ENCODE data around the gene ERCC1. TPM values are rescaled to one million over a fixed set of nuclear protein-coding genes. Genes with fewer than 3 reads are reported as not detected.

The ERCC1 gene
- polyA plus RNA-seq, 1 experiment: 121 TPM

- no peak for DNase-seq (ENCODE audit: low read depth)
- Histone ChIP-seq H3K36me3 (ENCODE audit: control insufficient read depth, insufficient read depth, low read length) (no peaks in the 10 kb centered on the region), H3K4me3 (ENCODE audit: low read depth, low read length) (no peak overlapping the region), H3K27me3 (ENCODE audit: control insufficient read depth, insufficient read depth, low read length) (no peaks in the 10 kb centered on the region)
- ChIA-PET CTCF (interaction anchor here (1.3 to 23.1 kb wide), 2 partner anchors 14 to 38 kb away, joined by 6 to 764 read pairs; partner anchors contain the start of gene ERCC1), POLR2A (no interaction called here)
- TF ChIP-seq, protein P1, sequence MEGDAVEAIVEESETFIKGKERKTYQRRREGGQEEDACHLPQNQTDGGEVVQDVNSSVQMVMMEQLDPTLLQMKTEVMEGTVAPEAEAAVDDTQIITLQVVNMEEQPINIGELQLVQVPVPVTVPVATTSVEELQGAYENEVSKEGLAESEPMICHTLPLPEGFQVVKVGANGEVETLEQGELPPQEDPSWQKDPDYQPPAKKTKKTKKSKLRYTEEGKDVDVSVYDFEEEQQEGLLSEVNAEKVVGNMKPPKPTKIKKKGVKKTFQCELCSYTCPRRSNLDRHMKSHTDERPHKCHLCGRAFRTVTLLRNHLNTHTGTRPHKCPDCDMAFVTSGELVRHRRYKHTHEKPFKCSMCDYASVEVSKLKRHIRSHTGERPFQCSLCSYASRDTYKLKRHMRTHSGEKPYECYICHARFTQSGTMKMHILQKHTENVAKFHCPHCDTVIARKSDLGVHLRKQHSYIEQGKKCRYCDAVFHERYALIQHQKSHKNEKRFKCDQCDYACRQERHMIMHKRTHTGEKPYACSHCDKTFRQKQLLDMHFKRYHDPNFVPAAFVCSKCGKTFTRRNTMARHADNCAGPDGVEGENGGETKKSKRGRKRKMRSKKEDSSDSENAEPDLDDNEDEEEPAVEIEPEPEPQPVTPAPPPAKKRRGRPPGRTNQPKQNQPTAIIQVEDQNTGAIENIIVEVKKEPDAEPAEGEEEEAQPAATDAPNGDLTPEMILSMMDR (IDR thresholded peaks at IDR 0.05; ENCODE audit: insufficient read depth, low read depth, low read length): no peak
These were observed 47.6 kb upstream of the ERCC1 start for GRCh38 chr19:45471111-45471930.

- no peaks in the 10 kb centered on the region for H3K36me3 ChIP-seq (ENCODE audit: control insufficient read depth, insufficient read depth, low read length)
- no peaks in the 10 kb centered on the region for H3K27me3 ChIP-seq (ENCODE audit: control insufficient read depth, insufficient read depth, low read length)
- no peak for DNase-seq (ENCODE audit: low read depth)
- POLR2A ChIA-PET: no interaction called here
- H3K4me3 ChIP-seq (ENCODE audit: low read depth, low read length): no peak overlapping the region
- CTCF ChIA-PET: interaction anchor here (23.1 kb wide), 1 partner anchor 38 kb away, joined by 764 read pairs; the partner anchor contains the start of gene ERCC1
- TF ChIP-seq, protein P1 (IDR thresholded peaks at IDR 0.05; ENCODE audit: insufficient read depth, low read depth, low read length): no peak
These were observed 47.0 kb upstream of the ERCC1 start for GRCh38 chr19:45470762-45471081.

GRCh38 chr19:45469945-45470761 lies 46.4 kb upstream of the ERCC1 start:
- POLR2A ChIA-PET: interaction anchor here (1.4 kb wide), 1 partner anchor 9 kb away, joined by 7 read pairs; no protein-coding TSS in a partner anchor

GRCh38 chr19:45469132-45469944 lies 45.6 kb upstream of the ERCC1 start:
- CTCF ChIA-PET: interaction anchor here (1.0 to 4.7 kb wide), 7 partner anchors 9 to 67 kb away, joined by 3 to 64 read pairs (median 5); no protein-coding TSS in a partner anchor
- no peak for DNase-seq (ENCODE audit: low read depth)
- TF ChIP-seq, protein P1 (IDR thresholded peaks at IDR 0.05; ENCODE audit: insufficient read depth, low read depth, low read length): 0 out of 2 replicates have a peak, but pooled peaks have one; percentile 8

More at GRCh38 chr19:45469945-45470761, 46.4 kb upstream of the ERCC1 start:
- TF ChIP-seq, protein P1 (IDR thresholded peaks at IDR 0.05; ENCODE audit: insufficient read depth, low read depth, low read length): no peak
- Histone ChIP-seq H3K4me3 (ENCODE audit: low read depth, low read length) (peak overlapping the region; percentile 77), H3K36me3 (ENCODE audit: control insufficient read depth, insufficient read depth, low read length) (no peaks in the 10 kb centered on the region), H3K27me3 (ENCODE audit: control insufficient read depth, insufficient read depth, low read length) (no peaks in the 10 kb centered on the region)
- CTCF ChIA-PET: interaction anchor here (1.0 to 23.1 kb wide), 7 partner anchors 8 to 37 kb away, joined by 3 to 764 read pairs (median 22); partner anchors contain the start of gene ERCC1
- no peak for DNase-seq (ENCODE audit: low read depth)

More at GRCh38 chr19:45469132-45469944, 45.6 kb upstream of the ERCC1 start:
- Histone ChIP-seq H3K4me3 (ENCODE audit: low read depth, low read length) (peak overlapping the region; percentile 77), H3K36me3 (ENCODE audit: control insufficient read depth, insufficient read depth, low read length) (no peaks in the 10 kb centered on the region), H3K27me3 (ENCODE audit: control insufficient read depth, insufficient read depth, low read length) (no peaks in the 10 kb centered on the region)
- POLR2A ChIA-PET: interaction anchor here (0.6 to 1.4 kb wide), 2 partner anchors 9 to 16 kb away, joined by 3 to 7 read pairs; no protein-coding TSS in a partner anchor
